PC-3 (cell line): ENCODE data around the gene CCDC191.

ENCODE experiments used
- CTCF ChIP-seq: fragments of 300-600 bp; sonication (generic); conservative IDR thresholded peaks from 2 replicates; pipeline ENCODE4 v1.5.1; 2017; ENCODE audit warnings: antibody characterized with exemption, low read depth, mild to moderate bottlenecking, low read length
- EZH2 ChIP-seq: fragments of 300-600 bp; sonication (generic); IDR thresholded peaks from one replicate; pipeline ENCODE4 v1.6.1; 2017; ENCODE audit warnings: antibody characterized with exemption, mild to moderate bottlenecking, low read length; ENCODE audit not compliant: unreplicated experiment
- EZH2phosphoT487 ChIP-seq: fragments of 300-600 bp; sonication (generic); IDR thresholded peaks from 2 replicates; pipeline ENCODE4 v1.6.1; 2018; ENCODE audit warnings: mild to moderate bottlenecking, antibody characterized with exemption, low read length, borderline replicate concordance

DNA sequence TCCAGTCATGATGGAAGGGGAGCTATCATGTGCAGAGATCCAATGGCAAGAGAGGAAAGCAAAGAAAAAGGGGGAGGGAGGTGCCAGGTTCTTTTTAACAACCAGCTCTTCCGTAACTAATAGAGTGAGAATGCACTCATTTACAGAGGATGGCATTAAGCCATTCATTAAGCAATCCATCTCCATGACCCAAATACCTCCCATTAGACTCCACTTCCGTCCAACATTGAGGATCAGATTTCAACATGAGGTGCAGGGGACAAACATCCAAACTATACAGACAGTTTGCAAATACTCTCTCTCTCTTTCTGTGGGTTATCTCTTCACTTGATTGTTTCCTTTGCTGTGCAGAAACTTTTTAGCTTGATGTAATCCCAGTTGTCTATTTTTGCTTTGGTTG lies 87.3 kb downstream of the CCDC191 start:
- TF ChIP-seq CTCF (no peak), EZH2 (no peak), EZH2phosphoT487 (no peak)
